GM23338 (cell line): ENCODE results near the gene CAPN10. TPM values are rescaled to one million over a fixed set of nuclear protein-coding genes. Genes with fewer than 3 reads are reported as not detected.

Experiments
- ATAC-seq: fragments of 200-7000 bp; cut with Tn5 transposase; 3 replicates; pipeline ENCODE4 v1.9.1; 2020
- DNase-seq: peaks from one replicate; pipeline ENCODE4 v3.0.0-alpha.2; 2015; ENCODE audit warnings: low spot score
- H2AFZ ChIP-seq: fragments of 200-600 bp; sonication (generic); 2 replicates; pipeline ENCODE4 v1.8.0; 2016; ENCODE audit warnings: antibody characterized with exemption, mild to moderate bottlenecking, moderate library complexity
- H3F3A ChIP-seq: fragments of 200-600 bp; sonication (generic); replicated peaks from 2 replicates; pipeline ENCODE4 v1.8.0; 2017; ENCODE audit warnings: antibody characterized with exemption, mixed run types, low read depth
- H3K27ac ChIP-seq: fragments of 200-600 bp; sonication (generic); 2 replicates; pipeline ENCODE4 v1.6.1; 2016; ENCODE audit warnings: low read depth
- H3K27me3 ChIP-seq: fragments of 200-600 bp; sonication (generic); 2 replicates; pipeline ENCODE4 v1.8.0; 2016; ENCODE audit warnings: mild to moderate bottlenecking, mixed run types, moderate library complexity; ENCODE audit not compliant: insufficient read depth
- H3K36me3 ChIP-seq: fragments of 200-600 bp; sonication (generic); 2 replicates; pipeline ENCODE4 v1.8.0; 2016; ENCODE audit warnings: mild to moderate bottlenecking; ENCODE audit not compliant: insufficient read depth
- H3K4me1 ChIP-seq: fragments of 200-600 bp; sonication (generic); 2 replicates; pipeline ENCODE4 v1.8.0; 2016; ENCODE audit warnings: mild to moderate bottlenecking, moderate library complexity; ENCODE audit not compliant: insufficient read depth
- H3K4me2 ChIP-seq: fragments of 200-600 bp; sonication (generic); 2 replicates; pipeline ENCODE4 v1.7.1; 2017; ENCODE audit warnings: mixed run types
- H3K4me3 ChIP-seq: fragments of 200-600 bp; sonication (generic); 2 replicates; pipeline ENCODE4 v1.6.1; 2016; ENCODE audit warnings: mixed run types
- H3K79me2 ChIP-seq: fragments of 200-600 bp; sonication (generic); replicated peaks from 2 replicates; pipeline ENCODE4 v1.8.0; 2017; ENCODE audit warnings: mild to moderate bottlenecking; ENCODE audit not compliant: insufficient read depth
- H3K9me2 ChIP-seq: fragments of 200-600 bp; sonication (generic); 2 replicates; pipeline ENCODE4 v1.8.0; 2017; ENCODE audit not compliant: insufficient read depth
- H4K20me1 ChIP-seq: fragments of 200-600 bp; sonication (generic); replicated peaks from 2 replicates; pipeline ENCODE4 v1.8.0; 2017; ENCODE audit warnings: mild to moderate bottlenecking; ENCODE audit not compliant: insufficient read depth
- H3K27ac Mint-ChIP-seq: 2 replicates; pipeline ENCODE4 v1.8.0; 2020; ENCODE audit warnings: inconsistent platforms, mild to moderate bottlenecking, moderate library complexity, mixed read lengths
- H3K27me3 Mint-ChIP-seq: 3 replicates; pipeline ENCODE4 v1.8.0; 2022; ENCODE audit warnings: low read depth, mild to moderate bottlenecking, moderate library complexity, mixed read lengths, inconsistent platforms; ENCODE audit not compliant: insufficient read depth, poor library complexity
- H3K36me3 Mint-ChIP-seq: 3 replicates; pipeline ENCODE4 v1.8.0; 2021; ENCODE audit warnings: low read depth, mild to moderate bottlenecking, inconsistent platforms, moderate library complexity, mixed read lengths
- H3K4me1 Mint-ChIP-seq: 3 replicates; pipeline ENCODE4 v1.8.0; 2020; ENCODE audit warnings: mild to moderate bottlenecking, inconsistent platforms, mixed read lengths
- H3K4me3 Mint-ChIP-seq: 3 replicates; pipeline ENCODE4 v1.8.0; 2021; ENCODE audit warnings: moderate library complexity, mild to moderate bottlenecking, inconsistent platforms, mixed read lengths
- H3K9me3 Mint-ChIP-seq: 3 replicates; pipeline ENCODE4 v1.8.0; 2020; ENCODE audit warnings: moderate library complexity, mild to moderate bottlenecking, inconsistent platforms, mixed read lengths
- CREB1 ChIP-seq: fragments of 250-450 bp; sonication (Bioruptor Pico); IDR thresholded peaks from 2 replicates; pipeline ENCODE4 v1.5.0; 2020; ENCODE audit warnings: low read depth, mild to moderate bottlenecking, moderate library complexity
- EZH2phosphoT487 ChIP-seq: fragments of 200-600 bp; sonication (generic); IDR thresholded peaks from one replicate; pipeline ENCODE4 v1.8.1; 2018; ENCODE audit warnings: antibody characterized with exemption; ENCODE audit not compliant: unreplicated experiment
- POLR2AphosphoS5 ChIP-seq: IDR thresholded peaks from 2 replicates; pipeline ENCODE4 v1.6.1; 2016; ENCODE audit warnings: antibody characterized with exemption, low read depth
- STAT1 ChIP-seq: IDR thresholded peaks from one replicate; pipeline ENCODE4 v1.6.1; 2016; ENCODE audit warnings: antibody characterized with exemption; ENCODE audit not compliant: unreplicated experiment
- ZNF462 ChIP-seq: fragments of 250-450 bp; sonication (Bioruptor Pico); IDR thresholded peaks from 2 replicates; pipeline ENCODE4 v1.5.0; 2020; ENCODE audit warnings: mild to moderate bottlenecking, moderate library complexity
- polyA plus RNA-seq: library from polyadenylated mRNA; unstranded; fragments of >200 nt; fragmentation: Nextera tagmentation; extraction: Ambion mirVana; gene quantifications from 2 replicates; pipeline ENCODE4 v1.2.1, GENCODE V29; 2016
- total RNA-seq: library from RNA; depleted of rRNA; stranded (reverse); fragments of >200 nt; shearing (Covaris generic); gene quantifications from 2 replicates; pipeline ENCODE4 v1.2.3, GENCODE V29; 2014

CAPN10 gene
- total and polyA plus RNA-seq, 2 experiments from 2014 or later: 30.2 to 59.8 TPM

- ATAC-seq (no peak), DNase-seq (no peak)
- Mint-ChIP-seq H3K4me1 (0 out of 3 replicates have a peak, but pooled peaks cover 2% of the 10 kb centered on the region), H3K36me3 (no peaks in the 10 kb centered on the region), H3K27ac (no peak overlapping the region), H3K27me3 (peaks cover 20% of the 10 kb centered on the region), H3K4me3 (no peak overlapping the region), H3K9me3 (no peaks in the 10 kb centered on the region)
- no peak overlapping the region for H3K27ac ChIP-seq
- peaks cover 16% of the 10 kb centered on the region for H3K27me3 ChIP-seq
- H3K9me2 ChIP-seq: no peaks in the 10 kb centered on the region
- H2AFZ ChIP-seq: no peak overlapping the region
- no peak overlapping the region for H3K4me2 ChIP-seq
- H3K4me3 ChIP-seq: no peak overlapping the region
- TF ChIP-seq ZNF462 (CRISPR knock-in tag) (no peak), POLR2AphosphoS5 (no peak), CREB1 (CRISPR knock-in tag) (no peak), STAT1 (no peak), EZH2phosphoT487 (no peak)
- H4K20me1 ChIP-seq: no peaks in the 10 kb centered on the region; the same call in 1 of the 2 replicates
- H3K4me1 ChIP-seq: 0 out of 2 replicates have a peak, but pooled peaks cover 3% of the 10 kb centered on the region
- no peaks in the 10 kb centered on the region for H3F3A ChIP-seq
- H3K36me3 ChIP-seq: no peaks in the 10 kb centered on the region
- H3K79me2 ChIP-seq: no peaks in the 10 kb centered on the region
Measured at GRCh38 chr2:240573516-240574385, 12.8 kb upstream of the CAPN10 start.
